Activated CD4-positive, alpha-beta memory T cell treated with anti-CD3 and anti-CD28 coated beads for 36 hours (primary cell): ENCODE results near the gene SCARB1. TPM values are rescaled to one million over a fixed set of nuclear protein-coding genes. Genes with fewer than 3 reads are reported as not detected.

ENCODE experiments used
- CTCF ChIA-PET: fragments of 350-600 bp; sonication (Branson Sonifier 250); formaldehyde crosslinking; loops from one replicate; lab custom pipeline; 2021; ENCODE audit warnings: antibody characterized with exemption, inconsistent platforms; lab: Charles Lee
- POLR2A ChIA-PET: fragments of 350-600 bp; sonication (Branson Sonifier 250); formaldehyde crosslinking; loops from one replicate; lab custom pipeline; 2021; ENCODE audit warnings: antibody characterized with exemption; lab: Charles Lee
- DNase-seq: peaks from one replicate; pipeline ENCODE4 v3.0.0-alpha.2; 2020
- H3K27ac Mint-ChIP-seq: one replicate; pipeline ENCODE4 v1.8.0; 2021; ENCODE audit warnings: mixed read lengths
- H3K27me3 Mint-ChIP-seq: one replicate; pipeline ENCODE4 v1.8.0; 2021; ENCODE audit warnings: mixed read lengths
- H3K36me3 Mint-ChIP-seq: one replicate; pipeline ENCODE4 v1.8.0; 2021; ENCODE audit warnings: mixed read lengths
- H3K4me1 Mint-ChIP-seq: one replicate; pipeline ENCODE4 v1.8.0; 2021; ENCODE audit warnings: low read depth, mixed read lengths
- H3K4me3 Mint-ChIP-seq: one replicate; pipeline ENCODE4 v1.8.0; 2021; ENCODE audit warnings: mild to moderate bottlenecking, mixed read lengths
- H3K9me3 Mint-ChIP-seq: one replicate; pipeline ENCODE4 v1.8.0; 2021; ENCODE audit warnings: mixed read lengths
- intact Hi-C: fragments of 100-400 bp; cut with micrococcal nuclease; formaldehyde crosslinking; loops from one replicate; pipeline ENCODE4 v1.15.1; 2023
- total RNA-seq, 2 experiments: library from RNA; stranded (reverse); gene quantifications; one replicate each; pipeline ENCODE4 v1.2.3, GENCODE V29; 2021

SCARB1 gene
- total RNA-seq, 2 experiments from 2014 or later, result 11.4 to 12.8 TPM

DNA sequence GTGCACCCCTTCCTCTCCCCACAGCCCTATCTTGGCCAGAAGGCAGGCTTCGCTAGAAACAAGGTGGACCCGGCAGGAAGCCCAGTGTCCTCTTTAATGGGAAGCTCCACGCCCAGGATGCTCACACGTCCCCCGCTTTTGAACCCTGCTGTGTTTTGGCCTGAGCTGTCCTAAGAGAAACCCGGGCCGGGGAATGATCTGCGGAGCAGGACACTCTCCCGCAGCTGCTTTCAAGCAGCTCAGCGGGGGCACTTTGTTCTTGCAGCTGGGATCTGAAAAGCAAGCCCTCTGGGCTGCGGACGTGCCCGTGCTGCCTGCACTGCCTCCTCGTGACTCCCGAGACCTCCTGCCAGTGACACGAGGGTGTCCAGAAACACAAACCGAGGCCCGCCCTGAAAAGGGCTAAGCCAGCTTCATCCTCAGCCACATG, 30.0 kb downstream of the SCARB1 start:
- no peak overlapping the region for H3K27ac Mint-ChIP-seq
- CTCF ChIA-PET, result no interaction called here
- intact Hi-C loops, result no loop called here
- no peak overlapping the region for H3K4me3 Mint-ChIP-seq
- POLR2A ChIA-PET, result no interaction called here
- H3K4me1 Mint-ChIP-seq, result no peaks in the 10 kb centered on the region
- H3K36me3 Mint-ChIP-seq, result peaks cover 3% of the 10 kb centered on the region
- no peak for DNase-seq
- H3K27me3 Mint-ChIP-seq, result no peaks in the 10 kb centered on the region
- H3K9me3 Mint-ChIP-seq, result peaks cover 9% of the 10 kb centered on the region

- CTCF ChIA-PET, result no interaction called here
- H3K4me3 Mint-ChIP-seq, result no peak overlapping the region
- intact Hi-C loops, result no loop called here
- no peaks in the 10 kb centered on the region for H3K27me3 Mint-ChIP-seq
- no peak for DNase-seq
- peaks cover 9% of the 10 kb centered on the region for H3K9me3 Mint-ChIP-seq
- POLR2A ChIA-PET, result no interaction called here
- H3K36me3 Mint-ChIP-seq, result peaks cover 3% of the 10 kb centered on the region
- peaks cover 5% of the 10 kb centered on the region for H3K4me1 Mint-ChIP-seq
- no peak overlapping the region for H3K27ac Mint-ChIP-seq
Measured at GRCh38 chr12:124832856-124833255, 30.8 kb downstream of the SCARB1 start.

GRCh38 chr12:124831590-124831989, 32.1 kb downstream of the SCARB1 start:
- CTCF ChIA-PET, result no interaction called here
- POLR2A ChIA-PET, result no interaction called here
- intact Hi-C loops, result no loop called here
- Mint-ChIP-seq H3K9me3 (peaks cover 9% of the 10 kb centered on the region), H3K36me3 (peaks cover 3% of the 10 kb centered on the region), H3K27ac (no peak overlapping the region), H3K27me3 (no peaks in the 10 kb centered on the region), H3K4me3 (no peak overlapping the region), H3K4me1 (peaks cover 5% of the 10 kb centered on the region)
- no peak for DNase-seq

GRCh38 chr12:124830306-124830705, 33.4 kb downstream of the SCARB1 start:
- intact Hi-C loops, result no loop called here
- Mint-ChIP-seq H3K27ac (no peak overlapping the region), H3K27me3 (no peaks in the 10 kb centered on the region), H3K9me3 (peaks cover 9% of the 10 kb centered on the region), H3K4me3 (no peak overlapping the region), H3K4me1 (peaks cover 5% of the 10 kb centered on the region), H3K36me3 (peaks cover 3% of the 10 kb centered on the region)
- no peak for DNase-seq
- POLR2A ChIA-PET, result no interaction called here
- CTCF ChIA-PET, result interaction anchor here (0.6 kb wide), 1 partner anchor 797 kb away, joined by 3 read pairs; no protein-coding TSS in a partner anchor

DNA sequence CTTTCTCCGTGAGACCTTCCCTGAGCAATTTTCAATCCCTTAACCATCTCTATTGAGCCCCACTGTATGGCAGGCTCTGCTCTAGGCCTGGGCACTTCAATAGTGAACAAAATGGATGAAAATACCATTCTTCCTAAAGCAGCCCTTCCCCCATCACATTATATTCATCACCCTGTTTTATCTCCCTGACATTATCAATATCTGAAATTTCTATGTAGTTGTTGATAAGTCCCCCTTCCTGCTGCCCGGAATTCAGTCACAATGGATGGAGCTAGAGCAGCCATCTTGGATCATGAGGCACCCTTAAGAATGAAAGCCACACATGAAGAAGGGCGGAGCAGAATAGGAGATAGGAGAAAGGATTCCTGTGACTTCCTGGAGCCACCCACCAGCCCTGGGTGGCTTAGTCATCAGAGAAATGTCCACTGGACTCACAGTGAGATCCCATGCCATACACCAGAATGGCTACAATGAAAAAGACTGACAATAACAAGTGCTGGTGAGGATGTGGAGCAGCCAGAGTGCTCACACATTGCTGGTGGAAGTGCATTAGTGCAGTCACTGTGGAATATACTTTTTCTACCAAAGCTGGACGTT, 33.9 kb downstream of the SCARB1 start:
- no peak for DNase-seq
- ChIA-PET CTCF (no interaction called here), POLR2A (no interaction called here)
- peaks cover 5% of the 10 kb centered on the region for H3K4me1 Mint-ChIP-seq
- peaks cover 9% of the 10 kb centered on the region for H3K9me3 Mint-ChIP-seq
- no peak overlapping the region for H3K4me3 Mint-ChIP-seq
- no peak overlapping the region for H3K27ac Mint-ChIP-seq
- peaks cover 3% of the 10 kb centered on the region for H3K36me3 Mint-ChIP-seq
- no peaks in the 10 kb centered on the region for H3K27me3 Mint-ChIP-seq
- intact Hi-C loops, result no loop called here

GRCh38 chr12:124829008-124829707, 34.5 kb downstream of the SCARB1 start:
- peaks cover 9% of the 10 kb centered on the region for H3K9me3 Mint-ChIP-seq
- intact Hi-C loops, result no loop called here
- H3K4me3 Mint-ChIP-seq, result no peak overlapping the region
- H3K27ac Mint-ChIP-seq, result no peak overlapping the region
- CTCF ChIA-PET, result no interaction called here
- no peaks in the 10 kb centered on the region for H3K27me3 Mint-ChIP-seq
- POLR2A ChIA-PET, result no interaction called here
- H3K4me1 Mint-ChIP-seq, result peaks cover 5% of the 10 kb centered on the region
- DNase-seq, result no peak
- H3K36me3 Mint-ChIP-seq, result peaks cover 3% of the 10 kb centered on the region

DNA sequence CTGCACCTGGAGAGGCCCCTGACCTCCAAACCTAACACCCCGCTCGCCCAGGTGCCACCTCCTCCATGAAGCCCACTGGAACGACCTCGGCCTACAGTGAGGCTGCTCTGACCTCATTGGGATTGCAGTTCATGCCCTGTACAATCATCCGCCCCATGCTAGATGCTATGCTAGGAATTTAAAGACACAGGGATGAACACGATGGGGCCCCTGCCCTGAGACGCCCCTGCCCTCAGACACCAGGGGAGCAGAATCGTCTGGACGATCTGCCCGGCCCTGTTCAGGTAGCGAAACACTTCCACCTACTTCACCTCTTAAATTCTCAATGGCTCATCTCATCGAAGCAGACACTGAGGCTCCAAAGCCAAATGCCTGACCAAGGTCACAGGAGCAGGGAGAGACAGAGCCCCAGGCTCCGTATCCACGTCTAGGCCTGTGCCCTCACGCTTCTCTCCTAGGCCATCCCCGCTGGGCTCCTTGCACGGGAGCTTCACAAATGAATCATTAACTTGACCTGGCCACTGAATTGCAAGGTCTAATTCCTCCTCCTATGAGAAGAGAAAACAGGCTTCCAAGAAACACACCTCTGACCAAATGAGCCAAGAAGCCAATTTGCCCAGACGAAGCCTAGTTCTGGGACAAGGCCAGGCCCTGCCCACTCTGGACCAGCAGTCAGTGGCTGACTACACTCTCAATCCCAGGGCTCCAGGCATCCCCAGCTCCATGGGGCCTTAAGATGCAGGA, 35.2 kb downstream of the SCARB1 start:
- no peak for DNase-seq
- ChIA-PET POLR2A (no interaction called here), CTCF (no interaction called here)
- Mint-ChIP-seq H3K9me3 (peaks cover 9% of the 10 kb centered on the region), H3K36me3 (peaks cover 3% of the 10 kb centered on the region), H3K27me3 (no peaks in the 10 kb centered on the region), H3K4me3 (no peak overlapping the region), H3K4me1 (peaks cover 5% of the 10 kb centered on the region), H3K27ac (no peak overlapping the region)
- intact Hi-C loops, result no loop called here

- no peak for DNase-seq
- Mint-ChIP-seq H3K9me3 (peaks cover 9% of the 10 kb centered on the region), H3K4me1 (peaks cover 5% of the 10 kb centered on the region), H3K27me3 (no peaks in the 10 kb centered on the region), H3K36me3 (peaks cover 3% of the 10 kb centered on the region), H3K4me3 (no peak overlapping the region), H3K27ac (no peak overlapping the region)
- intact Hi-C loops, result no loop called here
- POLR2A ChIA-PET, result no interaction called here
- CTCF ChIA-PET, result interaction anchor here (1.6 kb wide), 1 partner anchor 79 kb away, joined by 5 read pairs; no protein-coding TSS in a partner anchor
Measured at GRCh38 chr12:124827588-124828184, 36.0 kb downstream of the SCARB1 start.

DNA sequence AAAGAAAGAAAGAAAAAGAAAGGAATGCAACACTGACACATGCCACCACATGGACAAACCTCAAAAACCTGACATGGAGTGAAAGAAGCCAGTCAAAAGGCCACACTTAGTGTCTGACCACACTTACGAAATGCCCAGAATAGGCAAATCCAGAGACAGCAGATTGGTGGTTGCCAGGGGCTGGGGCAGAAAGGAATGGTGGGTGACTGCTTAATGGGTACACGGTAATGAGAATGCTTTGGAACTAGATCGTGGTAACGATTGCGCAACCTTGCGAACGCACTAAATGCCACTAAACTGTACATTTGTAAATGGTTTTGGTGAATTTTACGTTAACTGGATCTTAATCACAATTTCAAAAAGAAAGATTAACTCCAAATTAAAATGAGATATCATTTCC, 39.5 kb downstream of the SCARB1 start:
- ChIA-PET CTCF (no interaction called here), POLR2A (no interaction called here)
- Mint-ChIP-seq H3K4me1 (peaks cover 5% of the 10 kb centered on the region), H3K4me3 (no peak overlapping the region), H3K27me3 (no peaks in the 10 kb centered on the region), H3K27ac (no peak overlapping the region), H3K9me3 (no peaks in the 10 kb centered on the region), H3K36me3 (no peaks in the 10 kb centered on the region)
- intact Hi-C loops, result no loop called here
- no peak for DNase-seq

GRCh38 chr12:124823272-124823970, 40.2 kb downstream of the SCARB1 start:
- Mint-ChIP-seq H3K27ac (no peak overlapping the region), H3K36me3 (no peaks in the 10 kb centered on the region), H3K9me3 (no peaks in the 10 kb centered on the region), H3K4me3 (no peak overlapping the region), H3K27me3 (no peaks in the 10 kb centered on the region), H3K4me1 (peaks cover 5% of the 10 kb centered on the region)
- no peak for DNase-seq
- POLR2A ChIA-PET, result no interaction called here
- CTCF ChIA-PET, result no interaction called here
- intact Hi-C loops, result no loop called here

DNA sequence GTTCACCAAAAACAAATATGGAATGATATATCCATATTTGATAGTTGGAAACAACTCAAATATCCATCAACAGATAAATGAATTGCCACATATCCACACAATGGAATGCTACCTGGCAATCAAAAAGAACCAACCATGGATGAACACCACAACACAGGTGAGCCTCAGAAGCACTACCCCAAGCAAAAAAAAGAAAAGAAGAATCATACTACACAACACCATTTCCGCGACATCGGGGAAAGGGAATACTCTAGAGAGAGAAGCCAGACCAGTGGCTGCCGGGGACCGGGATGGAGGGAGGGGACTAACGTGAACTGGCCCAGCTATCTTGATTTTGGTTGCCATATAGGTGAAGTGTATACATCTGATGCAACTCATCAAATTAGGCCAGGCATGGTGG, 41.4 kb downstream of the SCARB1 start:
- Mint-ChIP-seq H3K4me1 (no peaks in the 10 kb centered on the region), H3K9me3 (no peaks in the 10 kb centered on the region), H3K27me3 (no peaks in the 10 kb centered on the region), H3K27ac (no peak overlapping the region), H3K4me3 (no peak overlapping the region), H3K36me3 (no peaks in the 10 kb centered on the region)
- DNase-seq, result no peak
- intact Hi-C loops, result no loop called here
- ChIA-PET CTCF (no interaction called here), POLR2A (no interaction called here)
